Endothelial cell of umbilical vein (primary cell): ENCODE results near the gene SPTLC2. TPM values are rescaled to one million over a fixed set of nuclear protein-coding genes. Genes with fewer than 3 reads are reported as not detected.

Experiments
- BruUV-seq: library from RNA; stranded (reverse); fragments of 400-500 nt; replicated peaks from 2 replicates; lab custom pipeline; 2021; lab: Mats Ljungman, UMichigan
- CTCF ChIA-PET: fragments of 300-600, 350-600 bp; sonication (Branson Sonifier 250); formaldehyde crosslinking; loops from one replicate; lab custom pipeline; 2021; ENCODE audit warnings: antibody characterized with exemption, inconsistent platforms; lab: Charles Lee
- POLR2A ChIA-PET: fragments of 300-600, 350-600 bp; sonication (Branson Sonifier 250); formaldehyde crosslinking; loops from one replicate; lab custom pipeline; 2021; ENCODE audit warnings: antibody characterized with exemption, inconsistent platforms; lab: Charles Lee
- DNase-seq: peaks from one replicate; pipeline ENCODE4 v3.0.0-alpha.2; 2011; ENCODE audit warnings: low read depth, low spot score
- FAIRE-seq: peaks from 2 replicates; lab custom pipeline; 2011; peaks lifted over from hg19 to GRCh38; lab: Jason Lieb, UNC
- H2AFZ ChIP-seq: 2 replicates; pipeline ENCODE4 v1.6.0; 2012; ENCODE audit warnings: low read depth, low read length, control low read depth, inconsistent platforms
- H3K27ac ChIP-seq: 2 replicates; pipeline ENCODE4 v1.5.1; 2011; ENCODE audit warnings: low read depth, mild to moderate bottlenecking, control low read depth, low read length, moderate library complexity; ENCODE audit not compliant: insufficient read depth
- H3K27me3 ChIP-seq, 2 experiments: 2 replicates each; pipeline versions ENCODE4 v1.6.0 to v1.6.1; 2011; ENCODE audit warnings: low read length in 2 of 2, mixed read lengths in 1 of 2; ENCODE audit not compliant: control insufficient read depth in 2 of 2, insufficient read depth in 2 of 2
- H3K36me3 ChIP-seq, 2 experiments: 2 replicates in 1 of 2; 3 replicates in 1 of 2; pipeline ENCODE4 v1.5.1; 2011; ENCODE audit warnings: low read length in 2 of 2, mild to moderate bottlenecking in 1 of 2, moderate library complexity in 1 of 2; ENCODE audit not compliant: control insufficient read depth in 2 of 2, insufficient read depth in 2 of 2; ENCODE audit errors: extremely low read depth in 1 of 2
- H3K4me1 ChIP-seq: 3 replicates; pipeline ENCODE4 v1.5.1; 2011; ENCODE audit warnings: mild to moderate bottlenecking, low read length; ENCODE audit not compliant: control insufficient read depth, insufficient read depth; ENCODE audit errors: extremely low read depth
- H3K4me2 ChIP-seq: 2 replicates; pipeline ENCODE4 v1.6.1; 2011; ENCODE audit warnings: low read length, control low read depth, mixed read lengths; ENCODE audit not compliant: insufficient read depth
- H3K4me3 ChIP-seq, 3 experiments: fragments of 200-600 bp in 1 of 3; sonication (generic), shearing (Covaris generic) in 1 of 3; replicated peaks in 1 of 3; 2 replicates each; pipeline ENCODE4 v1.5.1; 2011 to 2016; ENCODE audit warnings: control low read depth in 3 of 3, low read length in 3 of 3, mild to moderate bottlenecking in 2 of 3, inconsistent platforms in 1 of 3, low read depth in 1 of 3, moderate library complexity in 1 of 3; ENCODE audit not compliant: insufficient read depth in 1 of 3
- H3K79me2 ChIP-seq: 2 replicates; pipeline ENCODE4 v1.6.0; 2012; ENCODE audit warnings: low read length, inconsistent platforms; ENCODE audit not compliant: control insufficient read depth, insufficient read depth
- H3K9ac ChIP-seq: replicated peaks from 2 replicates; pipeline ENCODE3; 2011; ENCODE audit warnings: low read length, control low read depth; ENCODE audit not compliant: insufficient read depth; ENCODE audit errors: extremely low read depth
- H3K9me1 ChIP-seq: replicated peaks from 3 replicates; pipeline ENCODE4 v1.6.0; 2011; ENCODE audit warnings: mild to moderate bottlenecking, low read length; ENCODE audit not compliant: control insufficient read depth, insufficient read depth; ENCODE audit errors: extremely low read depth
- H3K9me3 ChIP-seq: replicated peaks from 2 replicates; pipeline ENCODE4 v1.5.1; 2012; ENCODE audit warnings: low read length, inconsistent platforms; ENCODE audit not compliant: control insufficient read depth, insufficient read depth
- H4K20me1 ChIP-seq: replicated peaks from 2 replicates; pipeline ENCODE3; 2011; ENCODE audit warnings: mild to moderate bottlenecking, low read length; ENCODE audit not compliant: control insufficient read depth, insufficient read depth; ENCODE audit errors: extremely low read depth
- EZH2 ChIP-seq: IDR thresholded peaks from 2 replicates; pipeline ENCODE4 v1.6.1; 2012; ENCODE audit warnings: borderline replicate concordance, low read depth, mild to moderate bottlenecking, moderate library complexity, low read length, inconsistent platforms; ENCODE audit not compliant: severe bottlenecking
- FOS ChIP-seq: IDR thresholded peaks from 2 replicates; pipeline ENCODE4 v1.6.1; 2011; ENCODE audit warnings: mild to moderate bottlenecking, low read length, moderate library complexity, borderline replicate concordance; ENCODE audit not compliant: insufficient read depth
- GATA2 ChIP-seq: IDR thresholded peaks from 2 replicates; pipeline ENCODE4 v1.7.0; 2011; ENCODE audit warnings: low read depth, mild to moderate bottlenecking, moderate library complexity, mixed read lengths, low read length; ENCODE audit not compliant: insufficient read length, insufficient read depth
- JUN ChIP-seq: IDR thresholded peaks from 2 replicates; pipeline ENCODE4 v1.6.1; 2011; ENCODE audit warnings: borderline replicate concordance, low read depth; ENCODE audit not compliant: insufficient read length, insufficient read depth
- MYC ChIP-seq: IDR thresholded peaks from one replicate; pipeline ENCODE4 v1.6.1; 2011; ENCODE audit warnings: mild to moderate bottlenecking, low read depth, low read length
- POLR2A ChIP-seq: IDR thresholded peaks from 2 replicates; pipeline ENCODE4 v1.6.1; 2012; ENCODE audit warnings: low read depth, mild to moderate bottlenecking, control low read depth, low read length
- POLR2AphosphoS5 ChIP-seq: IDR thresholded peaks from 2 replicates; pipeline ENCODE4 v1.6.1; 2012; ENCODE audit warnings: low read depth, mild to moderate bottlenecking, control low read depth, low read length, moderate library complexity; ENCODE audit not compliant: insufficient read depth
- dilution Hi-C: fragments of 300-500 bp; cut with MboI; formaldehyde crosslinking; loops from one replicate; pipeline ENCODE4 v1.15.0; 2019; ENCODE audit warnings: low sequenced_read_pairs; ENCODE audit not compliant: extremely low pct_ligation_motif_present
- intact Hi-C: fragments of 100-400 bp; cut with micrococcal nuclease; formaldehyde crosslinking; loops from one replicate; pipeline ENCODE4 v1.10.0; 2022
- polyA plus RNA-seq, 4 experiments: library from polyadenylated mRNA; depleted of rRNA in 3 of 4; stranded (reverse) in 3 of 4; unstranded in 1 of 4; fragments of >200 nt; gene quantifications; 2 replicates each; pipeline versions ENCODE4 v1.2.1 to v1.2.3, GENCODE V29; 2011 to 2012; ENCODE audit warnings: missing spikeins in 1 of 4
- total RNA-seq: library from RNA; stranded (reverse); gene quantifications from 2 replicates; pipeline ENCODE4 v1.2.3, GENCODE V29; 2021
- TF ChIP-seq, protein P1 (sequence below), 2 donors: IDR thresholded peaks; 1 replicate in 1 of 2; 2 replicates in 1 of 2; pipeline ENCODE4 v1.5.1; 2011; ENCODE audit warnings: low read length in 2 of 2, mild to moderate bottlenecking in 2 of 2, moderate library complexity in 2 of 2, control low read depth in 1 of 2, inconsistent platforms in 1 of 2, low read depth in 1 of 2; ENCODE audit not compliant: insufficient read depth in 1 of 2; ENCODE audit errors: extremely low read depth in 1 of 2
- TF ChIP-seq, protein P2 (sequence below): IDR thresholded peaks from 2 replicates; pipeline ENCODE4 v1.6.1; 2011; ENCODE audit not compliant: insufficient read depth, insufficient read length

SPTLC2 gene
- total and polyA plus RNA-seq, 2 donors (not counting 3 experiments of a cell fraction or from before 2014, with no cell fraction given) = 19.1 to 71.3 TPM

DNA sequence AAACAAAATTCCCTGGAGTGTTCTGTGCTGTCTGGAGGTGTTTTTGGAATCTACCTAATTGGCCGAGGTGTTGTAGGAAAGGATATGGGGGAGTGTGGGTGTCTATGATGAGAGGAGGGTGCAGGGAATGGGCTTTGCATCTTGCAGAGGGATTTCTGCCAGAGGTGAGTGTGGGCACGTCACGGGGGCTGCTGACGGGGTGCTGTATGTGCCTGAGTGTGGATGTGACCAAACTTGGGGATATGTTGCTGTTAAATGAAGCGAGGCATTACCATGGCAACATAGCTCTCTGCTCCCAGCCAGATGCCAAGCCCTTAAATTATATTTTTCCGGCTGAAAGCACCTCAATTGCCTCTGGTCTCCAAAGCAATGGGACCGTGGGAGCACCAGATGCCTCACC, 44.3 kb upstream of the SPTLC2 start:
- H2AFZ ChIP-seq = no peak overlapping the region

More for the DNA sequence above, 44.3 kb upstream of the SPTLC2 start:
- Histone ChIP-seq H3K27ac (no peak overlapping the region), H4K20me1 (no peaks in the 10 kb centered on the region), H3K9me3 (no peaks in the 10 kb centered on the region), H3K79me2 (no peaks in the 10 kb centered on the region), H3K36me3 (no peaks in the 10 kb centered on the region), H3K4me2 (no peak overlapping the region), H3K27me3 (no peaks in the 10 kb centered on the region), H3K9ac (no peak overlapping the region), H3K4me3 (no peak overlapping the region), H3K9me1 (no peaks in the 10 kb centered on the region), H3K4me1 (peaks cover 12% of the 10 kb centered on the region)
- DNase-seq = no peak
- no peak for FAIRE-seq
- no TSS peak for BruUV-seq
- no peak for TF ChIP-seq GATA2
- TF ChIP-seq POLR2AphosphoS5 = no peak
- TF ChIP-seq JUN = no peak
- TF ChIP-seq, protein P1, sequence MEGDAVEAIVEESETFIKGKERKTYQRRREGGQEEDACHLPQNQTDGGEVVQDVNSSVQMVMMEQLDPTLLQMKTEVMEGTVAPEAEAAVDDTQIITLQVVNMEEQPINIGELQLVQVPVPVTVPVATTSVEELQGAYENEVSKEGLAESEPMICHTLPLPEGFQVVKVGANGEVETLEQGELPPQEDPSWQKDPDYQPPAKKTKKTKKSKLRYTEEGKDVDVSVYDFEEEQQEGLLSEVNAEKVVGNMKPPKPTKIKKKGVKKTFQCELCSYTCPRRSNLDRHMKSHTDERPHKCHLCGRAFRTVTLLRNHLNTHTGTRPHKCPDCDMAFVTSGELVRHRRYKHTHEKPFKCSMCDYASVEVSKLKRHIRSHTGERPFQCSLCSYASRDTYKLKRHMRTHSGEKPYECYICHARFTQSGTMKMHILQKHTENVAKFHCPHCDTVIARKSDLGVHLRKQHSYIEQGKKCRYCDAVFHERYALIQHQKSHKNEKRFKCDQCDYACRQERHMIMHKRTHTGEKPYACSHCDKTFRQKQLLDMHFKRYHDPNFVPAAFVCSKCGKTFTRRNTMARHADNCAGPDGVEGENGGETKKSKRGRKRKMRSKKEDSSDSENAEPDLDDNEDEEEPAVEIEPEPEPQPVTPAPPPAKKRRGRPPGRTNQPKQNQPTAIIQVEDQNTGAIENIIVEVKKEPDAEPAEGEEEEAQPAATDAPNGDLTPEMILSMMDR (IDR thresholded peaks at IDR 0.05; ENCODE audit: extremely low read depth in 1 of 2, insufficient read depth in 1 of 2, low read depth in 1 of 2, low read length in 2 of 2) = no peak
- no peak for TF ChIP-seq EZH2
- no peak for TF ChIP-seq POLR2A
- no peak for TF ChIP-seq FOS
- no peak for TF ChIP-seq MYC
- TF ChIP-seq, protein P2, sequence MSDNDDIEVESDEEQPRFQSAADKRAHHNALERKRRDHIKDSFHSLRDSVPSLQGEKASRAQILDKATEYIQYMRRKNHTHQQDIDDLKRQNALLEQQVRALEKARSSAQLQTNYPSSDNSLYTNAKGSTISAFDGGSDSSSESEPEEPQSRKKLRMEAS = no peak
- POLR2A ChIA-PET = no interaction called here
- intact Hi-C loops (no loop called here), dilution Hi-C loops (no loop called here)
- CTCF ChIA-PET = no interaction called here
